SH-SY5Y (cell line): ENCODE data around the gene KBTBD12.

ENCODE experiments used
- GATA2 ChIP-seq: IDR thresholded peaks from 2 replicates; pipeline ENCODE4 v1.6.1; 2011; ENCODE audit warnings: mild to moderate bottlenecking, low read depth, low read length
- GATA3 ChIP-seq: IDR thresholded peaks from 2 replicates; pipeline ENCODE4 v1.6.1; 2011; ENCODE audit warnings: low read depth, mild to moderate bottlenecking, low read length, moderate library complexity

DNA sequence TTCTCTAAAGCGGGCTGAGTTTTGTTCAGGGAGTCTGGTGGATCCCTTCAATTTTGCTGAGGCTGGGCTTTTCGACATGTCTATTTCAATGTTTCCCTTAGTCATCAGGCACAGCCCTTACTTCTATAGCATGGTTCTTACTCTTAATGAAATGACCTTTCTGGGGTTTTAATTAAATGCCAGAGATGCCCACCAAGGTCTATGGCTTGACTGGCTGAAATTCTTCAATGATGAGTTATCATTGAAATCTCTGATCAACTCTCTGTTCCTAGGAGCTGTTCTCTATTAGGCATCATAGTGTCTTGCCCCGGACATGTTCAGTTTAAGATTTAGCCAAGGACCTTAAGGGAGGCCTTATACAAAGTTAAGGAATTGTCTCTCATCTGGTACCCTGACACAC, 33.4 kb upstream of the KBTBD12 start:
- TF ChIP-seq GATA3 (no peak), GATA2 (no peak)
